HS-5 (cell line): ENCODE measurements around the gene BCKDHB.
"Not testable (repeated sequence)": the region's sequence is repeated elsewhere in the genome, so short reads cannot be mapped to it uniquely, and the experiment has no call there.

Source experiments
- DNase-seq: peaks from one replicate; pipeline ENCODE4 v3.0.0-alpha.2; 2012; ENCODE audit warnings: low read depth

The BCKDHB gene

DNA sequence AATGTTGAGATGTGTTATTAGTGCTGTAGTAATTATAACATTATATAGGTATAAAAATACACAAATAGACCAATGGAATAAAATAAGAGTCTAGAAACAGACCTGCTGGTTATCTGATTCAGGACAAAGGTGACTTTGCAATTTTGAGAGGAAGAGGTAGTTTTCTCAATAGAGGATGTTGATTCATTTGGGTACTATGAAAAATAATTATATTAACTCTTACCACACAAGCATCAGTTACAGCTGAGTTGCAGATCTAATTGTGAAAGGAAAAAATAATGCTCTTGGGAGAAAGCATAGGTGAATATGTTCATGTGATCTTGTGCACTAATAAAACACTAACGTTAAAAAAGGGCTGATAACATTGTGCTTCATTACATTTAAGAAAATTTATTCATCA lies 103.0 kb downstream of the BCKDHB start:
- DNase-seq = no peak

DNA sequence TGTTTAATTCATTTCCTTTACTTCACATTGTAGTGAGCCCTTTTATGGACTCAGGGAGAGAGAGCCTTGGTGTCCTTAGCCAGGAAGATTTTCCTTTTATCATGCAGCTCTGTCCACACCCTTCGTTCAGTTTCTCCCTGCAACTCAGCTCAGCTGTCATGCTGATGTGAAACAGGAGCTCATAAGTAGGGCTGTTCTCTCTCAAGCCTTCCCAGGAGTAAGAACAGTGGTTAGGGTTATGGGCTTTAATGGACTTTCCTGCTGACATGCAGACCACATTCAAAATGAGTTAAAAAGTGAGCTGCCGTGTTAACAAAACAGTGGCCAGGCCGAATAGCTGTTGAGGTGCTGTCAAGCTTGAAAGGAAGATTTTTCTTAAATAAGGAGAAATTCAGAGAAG lies 104.1 kb downstream of the BCKDHB start:
- DNase-seq = no peak

DNA sequence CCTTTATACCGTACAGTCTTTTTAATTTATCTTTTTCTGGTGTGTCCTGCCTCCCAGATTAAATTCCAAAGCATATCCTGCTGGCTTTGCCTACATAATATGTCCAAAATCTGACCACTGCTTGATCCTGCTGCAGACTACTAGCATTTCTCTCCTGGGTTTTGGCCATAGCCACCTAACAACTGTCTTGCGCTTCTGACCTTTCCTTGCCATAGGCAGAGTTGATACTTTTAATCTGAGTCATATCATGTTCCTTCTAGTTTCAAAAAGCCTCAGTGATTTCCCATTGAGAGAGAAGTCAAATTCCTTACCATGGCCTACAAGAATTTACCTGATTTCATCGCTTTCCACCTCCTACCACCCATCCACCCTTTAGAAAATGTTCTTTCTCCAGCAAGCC lies 104.8 kb downstream of the BCKDHB start:
- DNase-seq = no peak

DNA sequence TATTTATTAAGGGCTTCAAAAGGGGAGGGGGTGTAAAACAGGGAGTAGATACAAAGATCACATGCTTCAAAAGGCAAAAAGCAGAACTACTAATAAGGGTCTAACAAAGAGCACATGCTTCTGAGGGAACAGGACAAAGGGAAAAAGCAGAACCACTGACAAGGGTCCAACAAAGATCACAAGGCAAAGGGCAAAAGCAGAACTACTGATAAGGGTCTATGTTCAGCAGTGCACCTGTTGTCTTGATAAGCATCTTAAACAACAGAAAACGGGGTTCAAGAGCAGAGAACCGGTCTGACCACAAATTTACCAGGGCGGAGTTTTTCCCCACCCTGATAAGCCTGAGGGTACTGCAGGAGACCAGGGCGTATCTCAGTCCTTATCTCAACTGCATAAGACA lies 105.4 kb downstream of the BCKDHB start:
- DNase-seq = not testable (repeated sequence)

DNA sequence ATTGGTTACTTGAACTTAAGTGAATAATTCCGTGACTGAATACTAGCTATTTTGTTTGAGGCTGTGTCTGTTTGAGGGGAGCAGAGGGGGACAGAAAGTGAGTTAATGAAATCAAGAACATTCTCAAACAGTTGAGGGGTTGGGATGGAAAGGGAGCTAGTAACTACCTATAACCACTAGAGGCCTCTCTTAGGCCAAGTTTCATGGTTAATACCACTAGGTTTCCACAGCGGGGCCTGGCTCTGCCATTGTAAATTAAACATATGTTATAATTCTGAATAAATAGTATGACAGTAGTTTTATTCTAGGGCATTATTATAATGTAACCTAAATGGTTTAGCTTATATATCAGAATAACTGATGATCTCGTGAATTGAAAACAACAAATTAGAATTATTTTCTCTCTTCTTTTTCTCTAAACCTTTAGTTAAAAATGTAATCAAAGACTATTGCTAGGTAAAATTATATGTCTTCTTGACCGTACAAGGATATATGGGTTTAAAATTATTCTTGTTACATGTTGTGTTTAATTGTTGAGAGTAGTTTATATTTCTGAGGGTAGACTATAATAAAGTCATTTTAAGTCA lies 108.1 kb downstream of the BCKDHB start:
- no peak for DNase-seq

DNA sequence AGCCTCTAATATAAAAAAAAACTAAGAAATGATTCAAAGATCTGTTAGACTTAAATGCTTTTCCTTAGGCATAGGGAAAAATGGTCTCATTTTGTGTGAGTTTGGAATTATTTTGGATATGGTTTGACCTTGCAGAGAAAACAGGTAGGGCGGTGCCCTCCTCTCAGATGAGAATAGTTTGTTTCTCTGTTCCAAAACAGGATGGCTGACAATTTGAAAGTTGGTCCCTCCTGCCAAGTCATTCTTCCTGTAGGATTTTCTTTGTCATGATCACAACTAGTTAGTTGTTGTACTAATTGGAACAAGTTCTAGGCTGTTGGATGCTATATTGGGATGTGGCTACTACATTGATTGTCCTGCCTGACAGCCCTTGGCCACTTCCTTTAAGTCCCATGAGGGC lies 108.6 kb downstream of the BCKDHB start:
- no peak for DNase-seq

DNA sequence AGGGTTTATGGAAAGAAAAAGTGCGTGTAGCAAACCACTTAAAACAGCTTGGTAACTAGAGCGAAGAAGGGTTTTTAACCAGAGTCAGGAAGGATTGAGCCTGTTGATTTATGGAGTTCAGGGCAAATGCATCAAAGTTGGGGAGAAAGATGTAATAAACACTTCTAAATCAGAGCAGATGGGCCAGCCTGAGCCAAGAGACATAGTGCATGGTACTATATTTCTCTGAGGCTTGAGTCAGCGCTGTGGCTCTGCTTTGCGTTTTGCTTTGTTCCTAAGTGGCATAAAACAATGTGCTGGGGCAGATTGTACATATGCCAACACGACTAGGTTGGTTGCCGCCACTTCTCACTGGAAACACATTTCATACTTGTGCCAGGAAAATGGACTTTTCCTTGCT lies 111.3 kb downstream of the BCKDHB start:
- no peak for DNase-seq

DNA sequence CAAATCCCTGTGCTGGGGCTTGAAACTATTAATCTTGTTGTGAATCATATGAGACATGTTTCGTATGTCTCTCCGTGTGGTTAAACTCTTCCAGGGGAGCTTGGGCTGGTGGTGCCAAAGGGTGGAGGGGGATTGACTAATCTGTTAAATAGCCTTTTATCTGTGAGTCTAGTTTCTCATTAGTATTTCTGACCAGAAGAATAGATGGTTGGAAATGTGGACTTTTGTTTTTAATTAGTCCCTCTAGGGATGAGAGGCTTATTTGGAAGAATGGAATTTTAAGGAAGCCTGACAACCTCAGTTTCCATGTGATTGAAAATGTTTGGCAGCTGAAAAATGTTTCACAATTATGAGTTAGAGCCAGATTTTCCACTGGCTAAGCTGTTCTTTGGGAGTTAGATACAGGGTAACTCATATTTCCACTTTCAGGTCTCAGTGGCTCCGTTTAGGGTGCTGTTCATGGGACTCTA lies 117.3 kb downstream of the BCKDHB start:
- DNase-seq = peak; percentile 56

DNA sequence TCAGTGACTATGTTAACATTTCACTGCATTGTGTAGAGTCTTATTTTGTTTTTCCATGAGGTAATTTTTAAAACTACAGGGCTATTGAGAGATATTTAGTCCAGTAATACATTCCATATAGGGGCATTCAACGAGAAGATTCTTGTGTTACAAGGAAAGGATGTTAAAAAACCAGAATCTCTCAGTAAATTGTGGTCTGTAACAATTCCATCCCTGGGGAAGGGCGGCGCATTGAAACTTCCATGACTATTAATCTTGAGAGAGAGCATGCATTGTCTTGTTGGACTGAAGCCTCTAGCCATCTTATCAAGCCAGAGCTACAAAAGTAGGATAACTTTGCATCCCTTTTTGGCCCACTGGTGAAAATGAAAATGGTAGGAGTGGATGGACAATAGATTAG lies 119.7 kb downstream of the BCKDHB start:
- no peak for DNase-seq

DNA sequence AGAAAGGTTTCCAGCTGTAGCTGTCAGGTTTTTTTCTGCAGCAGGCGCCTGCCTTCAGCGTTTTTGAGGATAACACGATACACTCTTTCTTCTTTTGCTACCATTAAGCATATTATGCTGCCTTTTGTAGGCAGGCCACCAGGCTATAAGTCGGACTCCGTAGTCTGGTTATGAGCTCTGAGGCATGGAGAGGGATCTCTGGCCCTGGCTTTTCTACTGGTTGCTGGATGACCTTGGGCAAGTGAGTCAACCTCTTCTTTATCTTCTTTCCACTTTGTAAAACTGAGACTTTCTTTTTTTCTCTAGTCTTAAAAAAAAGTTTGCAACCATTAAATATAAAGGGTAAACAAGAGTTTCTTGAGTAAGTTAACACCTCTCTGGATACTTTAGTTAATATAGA lies 120.2 kb downstream of the BCKDHB start:
- DNase-seq = no peak

DNA sequence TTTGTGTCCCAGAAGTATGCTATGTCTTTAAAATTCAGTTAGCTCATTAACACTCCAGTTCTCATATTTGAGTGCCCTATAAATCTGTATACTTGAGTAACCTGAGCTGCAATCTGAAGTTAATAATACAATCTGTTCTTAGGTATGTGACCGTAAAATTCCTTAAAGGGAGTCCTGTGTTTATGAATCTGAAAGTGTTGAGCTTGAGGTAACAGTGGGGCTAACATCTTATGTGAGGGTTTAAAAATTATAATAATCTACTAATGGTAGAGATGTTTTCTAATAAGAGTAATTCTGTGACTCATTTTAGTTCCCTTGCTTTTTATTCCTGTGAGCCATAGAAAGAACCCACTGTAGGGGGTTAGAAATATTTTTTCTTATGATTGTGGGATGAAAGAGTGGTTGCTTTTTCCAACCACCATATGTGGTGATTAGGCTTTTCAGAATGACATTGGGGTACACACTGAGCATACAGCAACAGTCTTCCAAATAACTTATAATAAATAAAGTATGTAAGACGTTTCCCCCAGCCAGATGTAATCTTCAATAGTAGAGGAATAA lies 121.2 kb downstream of the BCKDHB start:
- no peak for DNase-seq

DNA sequence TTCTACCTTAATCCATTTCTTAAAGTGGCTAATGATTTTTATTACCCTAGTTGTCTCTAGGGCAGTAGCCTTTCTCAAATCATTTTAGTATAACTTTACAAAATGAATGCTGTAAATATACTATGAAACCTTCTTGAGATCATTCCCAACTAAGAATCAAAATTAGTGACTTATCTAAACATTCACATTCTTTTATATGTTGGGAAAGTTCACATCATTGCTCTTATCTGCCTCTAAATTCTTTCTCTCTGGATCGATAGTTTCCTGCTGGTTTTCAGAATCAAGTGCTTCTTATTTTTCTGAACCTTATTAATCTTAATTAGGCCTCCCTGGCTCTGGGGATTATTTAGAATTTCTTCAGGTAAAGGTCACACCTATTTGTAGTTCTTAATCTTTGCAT lies 126.8 kb downstream of the BCKDHB start:
- DNase-seq = no peak

DNA sequence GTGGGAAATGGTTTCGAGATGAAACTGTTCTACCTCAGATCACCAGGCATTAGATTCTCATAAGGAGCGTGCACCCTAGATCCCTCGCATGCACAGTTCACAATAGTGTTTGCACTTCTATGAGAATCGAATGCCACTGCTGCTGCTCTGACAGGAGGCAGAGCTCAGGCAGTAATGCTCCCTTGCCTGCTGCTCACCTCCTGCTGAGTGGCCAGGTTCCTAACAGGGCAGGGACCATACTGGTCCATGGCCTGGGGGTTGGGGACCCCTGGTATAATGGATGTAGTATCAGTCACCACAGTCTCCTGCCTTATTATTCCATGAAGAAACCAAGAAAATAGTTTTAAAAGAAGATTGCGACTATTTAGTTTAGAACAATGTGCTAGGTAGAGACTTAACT lies 127.5 kb downstream of the BCKDHB start:
- no peak for DNase-seq

DNA sequence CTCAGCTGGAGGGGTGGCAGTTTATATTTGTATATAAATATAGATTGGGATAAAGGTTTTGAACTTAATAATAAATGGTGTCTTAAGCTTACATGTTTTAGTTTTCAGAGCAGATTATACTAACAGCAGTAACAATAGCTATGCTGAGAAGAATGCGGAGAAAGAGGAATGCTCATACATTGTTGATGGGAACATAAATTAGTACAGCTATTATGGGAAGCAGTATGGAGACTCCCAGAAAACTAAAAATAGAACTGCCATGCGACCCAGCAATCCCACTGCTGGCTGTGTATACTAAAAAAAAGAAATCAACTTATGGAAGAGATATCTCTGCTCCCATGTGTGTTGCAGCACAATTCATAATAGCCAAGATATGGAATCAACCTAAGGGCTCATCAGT lies 127.9 kb downstream of the BCKDHB start:
- DNase-seq = no peak

DNA sequence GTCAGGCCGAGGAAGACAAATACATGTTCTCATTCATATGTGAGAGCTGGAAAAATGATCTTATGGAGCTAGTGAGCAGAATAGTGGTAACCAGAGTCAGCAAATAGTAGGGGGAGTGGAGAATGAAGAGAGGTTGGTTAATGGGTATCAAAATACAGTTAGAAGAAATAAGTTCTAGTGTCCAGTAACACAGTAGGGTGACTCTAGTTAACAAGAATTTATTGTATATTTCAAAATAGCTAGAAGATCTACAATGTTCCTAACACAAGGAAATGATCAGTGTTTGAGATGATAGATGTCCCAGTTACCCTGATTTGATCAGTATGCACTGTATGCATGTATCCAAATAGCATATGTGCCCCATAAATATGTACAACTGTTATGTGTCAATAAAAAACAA lies 128.4 kb downstream of the BCKDHB start:
- DNase-seq = no peak

DNA sequence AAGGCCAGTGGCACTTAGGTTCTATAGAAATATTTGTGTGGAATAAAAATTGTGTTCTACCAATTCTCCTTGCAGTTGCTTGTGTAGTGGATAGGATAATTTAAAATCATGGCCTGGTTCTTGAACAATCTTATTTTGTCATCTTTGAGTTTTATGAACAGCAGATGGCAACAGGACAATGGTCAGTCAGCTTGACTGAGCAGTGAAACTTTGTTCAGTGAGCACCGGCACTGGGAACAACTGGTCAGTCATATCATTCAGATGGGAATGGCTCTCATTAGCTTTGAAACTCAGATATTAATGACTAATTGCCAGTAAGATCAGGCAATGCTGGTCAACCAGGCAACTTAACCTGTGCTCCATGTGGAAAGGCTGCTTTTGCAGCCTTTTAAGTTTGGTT lies 129.2 kb downstream of the BCKDHB start:
- DNase-seq = no peak

DNA sequence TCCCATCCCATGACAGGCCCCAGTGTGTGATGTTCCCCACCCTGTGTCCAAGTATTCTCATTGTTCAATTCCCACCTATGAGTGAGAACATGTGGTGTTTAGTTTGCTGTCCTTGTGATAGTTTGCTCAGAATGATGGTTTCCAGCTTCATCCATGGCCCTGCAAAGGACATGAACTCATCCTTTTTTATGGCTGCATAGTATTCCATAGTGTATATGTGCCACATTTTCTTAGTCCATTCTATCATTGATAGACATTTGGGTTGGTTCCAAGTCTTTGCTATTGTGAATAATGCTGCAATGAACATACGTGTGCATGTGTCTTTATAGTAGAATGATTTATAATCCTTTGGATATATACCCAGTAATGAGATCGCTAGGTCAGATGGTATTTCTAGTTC lies 132.3 kb downstream of the BCKDHB start:
- not testable (repeated sequence) for DNase-seq

DNA sequence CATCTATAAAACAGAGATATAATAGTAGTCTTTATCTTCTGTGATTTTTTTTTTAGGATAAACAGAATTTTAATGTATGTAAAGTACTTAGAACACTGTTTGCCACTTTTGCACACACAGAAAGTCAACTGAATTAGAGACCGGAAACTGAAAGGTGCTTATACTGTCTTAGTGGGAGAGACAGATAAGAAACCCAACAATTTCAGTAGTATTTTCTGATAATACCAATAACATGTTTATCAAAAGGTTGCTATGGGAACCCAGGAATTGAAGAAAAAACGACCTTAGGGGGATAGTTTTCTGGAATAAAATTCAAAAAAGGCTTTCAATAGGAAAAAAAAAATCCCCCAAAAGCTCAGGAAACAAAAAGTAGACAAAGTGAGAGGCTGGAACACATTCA lies 138.6 kb downstream of the BCKDHB start:
- DNase-seq = no peak

DNA sequence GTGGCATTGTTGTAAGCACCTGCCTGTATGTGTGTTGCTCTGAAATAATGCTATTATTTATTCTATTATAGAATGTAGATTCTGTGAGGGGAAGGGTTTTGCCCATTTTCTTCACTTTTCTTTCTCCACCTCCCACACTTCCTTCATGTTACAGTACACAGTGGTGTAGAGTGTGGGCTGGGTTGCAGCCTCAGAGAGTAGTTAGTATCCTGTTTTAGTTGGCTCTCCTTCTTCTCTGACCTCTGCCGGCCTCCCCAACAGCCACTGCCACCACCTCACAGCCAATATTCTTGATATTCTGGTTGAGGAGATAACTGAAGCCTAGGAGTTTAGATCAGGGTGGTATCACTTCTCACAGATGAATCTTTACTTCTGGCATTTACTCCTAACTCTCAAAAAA lies 143.4 kb downstream of the BCKDHB start:
- DNase-seq = no peak

DNA sequence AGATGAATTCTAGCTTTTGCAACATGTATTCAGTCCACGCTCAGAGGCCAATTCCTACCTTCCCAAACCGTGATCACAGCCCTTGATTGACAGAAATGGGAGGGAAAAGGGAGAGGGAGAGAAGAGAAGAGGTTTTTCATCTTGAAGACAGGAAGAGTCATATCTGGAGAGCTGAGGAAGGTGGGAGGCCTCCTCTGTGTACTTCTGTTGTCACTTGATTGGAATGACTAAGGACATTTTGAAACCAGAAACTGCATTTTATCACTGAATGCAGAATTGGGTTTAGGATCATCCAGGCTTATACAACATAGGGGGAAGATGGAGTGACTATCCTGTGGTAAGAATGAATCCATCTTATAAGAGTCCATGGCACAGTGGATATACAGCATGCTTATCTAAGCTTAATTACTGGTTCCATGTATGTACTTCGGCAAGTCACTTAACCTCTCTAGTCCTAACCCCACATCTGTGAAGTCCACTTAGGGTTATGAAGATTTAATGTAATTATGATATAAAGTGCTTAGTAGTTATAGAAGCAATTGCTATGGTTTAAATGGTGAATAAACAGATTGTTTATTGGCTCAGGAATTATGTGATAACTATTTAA lies 144.0 kb downstream of the BCKDHB start:
- DNase-seq = no peak

DNA sequence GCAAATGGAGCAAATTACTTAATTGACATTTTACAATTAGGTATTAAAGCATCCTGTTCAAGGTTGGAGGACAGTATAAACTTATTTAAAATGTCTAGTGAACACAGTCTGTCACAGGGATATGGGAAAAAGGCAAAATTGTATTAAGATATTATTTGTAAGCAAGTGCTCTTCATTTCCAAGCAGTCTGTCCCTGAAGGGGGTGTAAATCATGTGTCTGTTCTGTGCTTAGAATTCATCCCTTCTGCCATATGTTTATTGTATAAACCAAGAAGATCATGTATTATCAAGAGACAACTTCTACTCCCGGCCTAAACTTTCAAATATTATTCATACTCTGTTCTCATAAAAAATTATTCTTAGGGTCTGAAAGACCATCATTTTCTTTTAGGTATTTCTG lies 144.8 kb downstream of the BCKDHB start:
- DNase-seq = no peak

DNA sequence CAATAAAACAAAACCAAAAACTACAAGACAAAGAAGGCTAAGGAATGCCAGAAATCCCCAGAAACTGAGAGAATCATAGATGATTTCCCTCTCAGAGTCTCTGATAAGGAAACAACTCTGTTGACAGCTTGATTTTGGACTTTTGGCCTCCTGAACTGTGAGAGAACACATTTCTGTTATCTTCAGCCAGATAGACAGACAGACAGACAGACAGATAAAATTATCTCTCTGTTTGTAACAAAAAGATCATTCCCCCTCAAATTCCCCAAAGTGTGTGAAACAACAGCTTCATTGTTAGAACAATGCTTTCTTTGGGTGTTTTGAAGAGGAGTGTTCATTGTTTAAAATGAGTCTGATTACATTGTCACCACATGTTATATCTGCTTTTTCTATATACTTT lies 148.2 kb downstream of the BCKDHB start:
- no peak for DNase-seq

DNA sequence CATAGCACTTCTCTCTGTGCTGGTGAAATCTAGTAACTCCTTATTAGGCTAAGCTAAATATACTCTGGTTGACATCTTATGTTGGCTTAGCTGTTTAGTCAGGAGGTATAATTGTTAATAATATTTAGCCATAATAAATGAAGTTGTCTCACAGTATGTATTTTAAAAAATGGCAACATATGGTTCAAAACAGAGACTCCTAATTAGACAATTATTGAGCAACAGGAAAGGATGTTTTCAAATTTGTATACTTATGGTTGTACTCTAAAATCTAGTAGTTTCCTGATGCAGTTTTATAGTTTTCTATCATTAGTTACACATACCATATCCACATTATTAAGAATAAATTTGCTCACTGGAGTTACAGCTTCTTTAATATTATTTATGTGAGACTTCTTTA lies 150.2 kb downstream of the BCKDHB start:
- no peak for DNase-seq

DNA sequence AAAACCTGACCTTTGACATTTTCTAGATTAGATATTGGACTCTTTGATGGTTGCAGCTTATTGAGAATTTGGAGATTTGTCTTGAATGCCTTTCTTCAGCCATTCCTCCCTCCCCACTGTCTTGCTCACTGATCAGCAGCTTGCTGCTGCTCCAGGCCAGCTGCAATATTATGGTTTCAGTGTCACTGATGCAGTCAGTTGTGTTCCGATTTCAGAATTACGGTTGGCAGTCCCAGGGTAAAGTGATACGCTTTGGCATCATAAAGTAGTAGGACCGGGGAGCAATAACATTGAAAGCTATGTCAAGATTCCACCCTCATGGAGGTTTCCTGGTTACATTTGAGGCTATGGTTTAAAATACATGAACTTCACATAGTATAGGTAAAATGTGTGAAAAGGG lies 152.6 kb downstream of the BCKDHB start:
- no peak for DNase-seq
